DOHH2 (cell line): ENCODE results near the gene MLLT3.
"Not testable (repeated sequence)": the region's sequence is repeated elsewhere in the genome, so short reads cannot be mapped to it uniquely, and the experiment has no call there.

ENCODE experiments used
- H3F3A ChIP-seq: fragments of 200-600 bp; sonication (generic), shearing (Covaris generic); 2 replicates; pipeline ENCODE4 v1.6.0; 2016; ENCODE audit warnings: antibody characterized with exemption, mild to moderate bottlenecking; ENCODE audit not compliant: control insufficient read depth, insufficient read depth
- H3K27ac ChIP-seq: fragments of 200-600 bp; sonication (generic); 2 replicates; pipeline ENCODE4 v1.5.1; 2014; ENCODE audit warnings: low read depth, mild to moderate bottlenecking, low read length, moderate library complexity
- H3K27me3 ChIP-seq: fragments of 200-600 bp; sonication (generic); 2 replicates; pipeline ENCODE4 v1.6.1; 2014; ENCODE audit warnings: mild to moderate bottlenecking, low read length, mixed read lengths; ENCODE audit not compliant: control insufficient read depth
- H3K36me3 ChIP-seq: fragments of 200-600 bp; sonication (generic); 2 replicates; pipeline ENCODE4 v1.6.1; 2014; ENCODE audit warnings: mild to moderate bottlenecking, low read length, moderate library complexity, mixed read lengths; ENCODE audit not compliant: control insufficient read depth
- H3K4me1 ChIP-seq: fragments of 200-600 bp; sonication (generic); 2 replicates; pipeline ENCODE4 v1.6.1; 2014; ENCODE audit warnings: mild to moderate bottlenecking, low read length, mixed read lengths; ENCODE audit not compliant: control insufficient read depth
- H3K4me2 ChIP-seq: fragments of 200-600 bp; sonication (generic); 2 replicates; pipeline ENCODE4 v1.6.0; 2014; ENCODE audit warnings: mild to moderate bottlenecking, low read length, moderate library complexity
- H3K4me3 ChIP-seq: fragments of 200-600 bp; sonication (generic); 2 replicates; pipeline ENCODE4 v1.5.1; 2014; ENCODE audit warnings: mild to moderate bottlenecking, low read length, mixed read lengths
- H3K79me2 ChIP-seq: fragments of 200-600 bp; sonication (generic); 2 replicates; pipeline ENCODE4 v1.6.1; 2014; ENCODE audit warnings: mild to moderate bottlenecking, low read length, mixed read lengths; ENCODE audit not compliant: control insufficient read depth
- H3K9me2 ChIP-seq: fragments of 200-600 bp; sonication (generic); replicated peaks from 2 replicates; pipeline ENCODE4 v1.6.1; 2014; ENCODE audit warnings: mild to moderate bottlenecking, low read length, mixed read lengths; ENCODE audit not compliant: control insufficient read depth
- H3K9me3 ChIP-seq: fragments of 200-600 bp; sonication (generic); 2 replicates; pipeline ENCODE4 v1.6.1; 2014; ENCODE audit warnings: antibody characterized with exemption, low read length, mixed read lengths; ENCODE audit not compliant: control insufficient read depth, insufficient read depth
- H4K20me1 ChIP-seq: fragments of 200-600 bp; sonication (generic); 2 replicates; pipeline ENCODE4 v1.6.0; 2014; ENCODE audit warnings: low read depth, mild to moderate bottlenecking, antibody characterized with exemption, low read length, moderate library complexity; ENCODE audit not compliant: control insufficient read depth, insufficient read depth
- EZH2phosphoT487 ChIP-seq: fragments of 200-600 bp; sonication (generic); IDR thresholded peaks from 2 replicates; pipeline ENCODE4 v1.6.1; 2017; ENCODE audit warnings: borderline replicate concordance, mild to moderate bottlenecking, antibody characterized with exemption, low read length, moderate library complexity, mixed read lengths
- TF ChIP-seq, protein P1 (sequence below): fragments of 200-600 bp; sonication (generic); IDR thresholded peaks from one replicate; pipeline ENCODE4 v1.5.1; 2014; ENCODE audit warnings: antibody characterized with exemption, mild to moderate bottlenecking, low read depth, low read length; ENCODE audit not compliant: poor library complexity, severe bottlenecking

MLLT3 gene

DNA sequence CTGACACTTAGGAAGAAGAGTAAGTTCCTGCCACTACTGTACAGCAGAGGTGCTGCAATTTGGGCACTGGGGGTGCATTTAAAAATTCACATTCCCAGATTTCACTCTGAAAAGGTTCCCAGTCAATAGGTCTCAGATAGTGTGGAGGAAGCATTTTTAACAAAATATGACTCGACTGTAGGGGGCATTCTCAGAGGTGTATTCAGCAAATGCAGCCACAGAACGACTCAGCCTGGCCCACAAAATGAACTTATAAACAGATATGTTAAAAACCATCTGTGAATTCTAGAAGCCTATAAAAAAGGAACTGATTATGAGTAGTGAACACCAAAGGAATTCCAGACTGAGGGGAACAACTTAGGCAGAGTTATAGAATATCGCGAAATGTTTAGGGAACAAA, 31.1 kb downstream of the MLLT3 start:
- no peaks in the 10 kb centered on the region for H3K9me3 ChIP-seq
- H3K4me1 ChIP-seq, result no peaks in the 10 kb centered on the region
- peaks cover 3% of the 10 kb centered on the region; the same call in 1 of the 2 replicates for H3K79me2 ChIP-seq
- no peaks in the 10 kb centered on the region for H3K27me3 ChIP-seq
- TF ChIP-seq, protein P1, sequence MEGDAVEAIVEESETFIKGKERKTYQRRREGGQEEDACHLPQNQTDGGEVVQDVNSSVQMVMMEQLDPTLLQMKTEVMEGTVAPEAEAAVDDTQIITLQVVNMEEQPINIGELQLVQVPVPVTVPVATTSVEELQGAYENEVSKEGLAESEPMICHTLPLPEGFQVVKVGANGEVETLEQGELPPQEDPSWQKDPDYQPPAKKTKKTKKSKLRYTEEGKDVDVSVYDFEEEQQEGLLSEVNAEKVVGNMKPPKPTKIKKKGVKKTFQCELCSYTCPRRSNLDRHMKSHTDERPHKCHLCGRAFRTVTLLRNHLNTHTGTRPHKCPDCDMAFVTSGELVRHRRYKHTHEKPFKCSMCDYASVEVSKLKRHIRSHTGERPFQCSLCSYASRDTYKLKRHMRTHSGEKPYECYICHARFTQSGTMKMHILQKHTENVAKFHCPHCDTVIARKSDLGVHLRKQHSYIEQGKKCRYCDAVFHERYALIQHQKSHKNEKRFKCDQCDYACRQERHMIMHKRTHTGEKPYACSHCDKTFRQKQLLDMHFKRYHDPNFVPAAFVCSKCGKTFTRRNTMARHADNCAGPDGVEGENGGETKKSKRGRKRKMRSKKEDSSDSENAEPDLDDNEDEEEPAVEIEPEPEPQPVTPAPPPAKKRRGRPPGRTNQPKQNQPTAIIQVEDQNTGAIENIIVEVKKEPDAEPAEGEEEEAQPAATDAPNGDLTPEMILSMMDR, result no peak
- no peak for TF ChIP-seq EZH2phosphoT487
- H3K9me2 ChIP-seq, result no peaks in the 10 kb centered on the region
- no peak overlapping the region for H3K4me2 ChIP-seq
- H3K4me3 ChIP-seq, result no peak overlapping the region
- no peaks in the 10 kb centered on the region for H4K20me1 ChIP-seq
- no peak overlapping the region for H3K27ac ChIP-seq
- H3F3A ChIP-seq, result no peaks in the 10 kb centered on the region
- H3K36me3 ChIP-seq, result no peaks in the 10 kb centered on the region

DNA sequence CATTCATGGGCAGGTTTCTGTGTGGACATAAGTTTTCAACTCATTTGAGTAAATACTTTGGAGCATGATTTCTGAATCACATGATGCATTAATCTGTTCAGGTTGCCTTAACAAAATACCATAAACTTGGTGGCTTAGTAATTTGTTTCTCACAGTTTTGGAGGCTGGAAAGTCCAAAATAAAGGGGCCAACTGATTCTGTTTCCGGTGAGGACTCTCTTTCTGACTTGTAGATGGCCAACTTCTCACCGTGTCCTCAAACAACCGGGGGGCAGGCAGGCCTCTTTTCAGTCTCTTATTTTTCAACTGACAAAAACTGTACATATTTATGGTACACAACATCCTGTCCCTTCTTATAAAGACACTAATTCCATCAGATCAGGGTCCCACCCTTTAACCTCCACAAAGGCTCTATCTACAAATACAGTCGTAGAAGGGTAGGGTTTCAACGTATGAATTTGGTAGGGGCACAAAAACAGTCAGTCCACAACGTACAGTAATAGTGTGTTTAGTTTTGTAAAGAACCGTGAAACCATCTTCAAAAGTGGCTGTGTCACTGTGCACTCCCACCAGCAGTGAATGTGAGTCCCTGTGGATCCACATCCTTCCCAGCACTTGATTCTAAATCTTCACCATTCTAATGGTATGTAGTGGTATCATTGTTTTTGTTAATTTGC, 37.2 kb downstream of the MLLT3 start:
- no peak for TF ChIP-seq EZH2phosphoT487
- TF ChIP-seq, protein P1, result no peak
- H3F3A ChIP-seq, result no peaks in the 10 kb centered on the region
- H3K9me2 ChIP-seq, result no peaks in the 10 kb centered on the region
- H4K20me1 ChIP-seq, result no peaks in the 10 kb centered on the region
- no peak overlapping the region for H3K27ac ChIP-seq
- H3K36me3 ChIP-seq, result no peaks in the 10 kb centered on the region
- peaks cover 1% of the 10 kb centered on the region; the same call in 1 of the 2 replicates for H3K79me2 ChIP-seq
- H3K9me3 ChIP-seq, result no peaks in the 10 kb centered on the region
- H3K4me3 ChIP-seq, result no peak overlapping the region
- H3K4me1 ChIP-seq, result no peaks in the 10 kb centered on the region
- no peak overlapping the region for H3K4me2 ChIP-seq
- H3K27me3 ChIP-seq, result no peaks in the 10 kb centered on the region

DNA sequence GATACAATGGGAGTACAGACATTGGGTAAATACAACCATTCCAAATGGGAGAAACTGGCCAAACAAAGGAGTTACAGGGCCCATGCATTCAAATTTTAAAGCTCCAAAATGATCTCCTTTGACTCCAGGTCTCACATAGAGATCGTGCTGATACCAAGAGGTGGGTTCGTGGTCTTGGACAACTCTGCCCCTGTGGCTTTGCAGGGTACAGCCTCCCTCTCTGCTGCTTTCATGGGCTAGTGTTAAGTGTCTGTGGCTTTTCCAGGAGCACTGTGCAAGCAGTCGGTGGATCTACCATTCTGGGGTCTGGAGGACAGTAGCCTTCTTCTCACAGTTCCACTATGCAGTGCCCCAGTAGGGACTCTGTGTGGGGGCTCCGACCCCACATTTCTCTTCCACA, 39.2 kb downstream of the MLLT3 start:
- not testable (repeated sequence) for H3F3A ChIP-seq, H3K79me2 ChIP-seq, H3K27me3 ChIP-seq, H4K20me1 ChIP-seq, H3K4me3 ChIP-seq, H3K36me3 ChIP-seq, H3K4me1 ChIP-seq, H3K27ac ChIP-seq, H3K9me2 ChIP-seq, H3K4me2 ChIP-seq, H3K9me3 ChIP-seq

DNA sequence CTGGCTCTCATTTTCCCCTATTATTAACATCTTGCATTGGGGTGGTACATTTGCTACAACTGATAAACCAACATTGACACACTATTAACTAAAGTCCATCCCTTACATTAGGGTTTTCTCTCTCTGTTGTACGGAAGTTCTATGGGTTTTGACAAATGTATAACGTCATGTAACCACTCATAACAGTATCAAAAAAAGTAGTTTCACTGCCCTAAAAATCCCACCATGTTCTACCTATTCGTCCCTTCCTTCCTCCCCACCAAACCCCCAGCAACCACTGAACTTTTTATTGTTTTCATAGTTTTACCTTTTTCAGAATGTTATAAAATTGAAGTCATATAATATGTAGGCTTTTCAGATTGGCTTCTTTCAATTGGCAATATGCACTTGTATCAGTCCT, 40.1 kb downstream of the MLLT3 start:
- H3K4me1 ChIP-seq, result no peaks in the 10 kb centered on the region
- H3K4me3 ChIP-seq, result no peak overlapping the region
- no peak for TF ChIP-seq EZH2phosphoT487
- TF ChIP-seq, protein P1, result no peak
- no peaks in the 10 kb centered on the region for H3K79me2 ChIP-seq
- no peaks in the 10 kb centered on the region for H3K36me3 ChIP-seq
- H3K4me2 ChIP-seq, result no peak overlapping the region
- no peaks in the 10 kb centered on the region for H3K9me3 ChIP-seq
- no peaks in the 10 kb centered on the region for H3K27me3 ChIP-seq
- no peak overlapping the region for H3K27ac ChIP-seq
- no peaks in the 10 kb centered on the region for H3K9me2 ChIP-seq
- no peaks in the 10 kb centered on the region for H4K20me1 ChIP-seq
- no peaks in the 10 kb centered on the region for H3F3A ChIP-seq
